PFSK-1 (cell line): ENCODE results near the gene ATOH8.

ENCODE experiments used
- FOXP2 ChIP-seq: optimal IDR thresholded peaks from 2 replicates; pipeline ENCODE3; 2011; ENCODE audit warnings: borderline replicate concordance, control low read depth, inconsistent platforms; ENCODE audit not compliant: insufficient read depth; ENCODE audit errors: extremely low read length, extremely low read depth
- POLR2AphosphoS5 ChIP-seq: IDR thresholded peaks from 2 replicates; pipeline ENCODE4 v1.6.1; 2012; ENCODE audit warnings: low read depth, mild to moderate bottlenecking, control low read depth, low read length, moderate library complexity
- SIN3A ChIP-seq: IDR thresholded peaks from 2 replicates; pipeline ENCODE4 v1.6.1; 2012; ENCODE audit warnings: mild to moderate bottlenecking, low read length, moderate library complexity, borderline replicate concordance; ENCODE audit not compliant: insufficient read depth
- TAF1 ChIP-seq: IDR thresholded peaks from 2 replicates; pipeline ENCODE4 v1.6.1; 2012; ENCODE audit warnings: low read length, control low read depth, borderline replicate concordance; ENCODE audit not compliant: insufficient read depth
- TF ChIP-seq, protein P1 (sequence below), 2 experiments: IDR thresholded peaks; 2 replicates each; pipeline versions ENCODE4 v1.6.1 to v1.8.0; 2011 to 2012; ENCODE audit warnings: low read depth in 2 of 2, low read length in 2 of 2, control low read depth in 1 of 2, inconsistent platforms in 1 of 2, mild to moderate bottlenecking in 1 of 2, moderate library complexity in 1 of 2; ENCODE audit not compliant: insufficient read depth in 1 of 2

DNA sequence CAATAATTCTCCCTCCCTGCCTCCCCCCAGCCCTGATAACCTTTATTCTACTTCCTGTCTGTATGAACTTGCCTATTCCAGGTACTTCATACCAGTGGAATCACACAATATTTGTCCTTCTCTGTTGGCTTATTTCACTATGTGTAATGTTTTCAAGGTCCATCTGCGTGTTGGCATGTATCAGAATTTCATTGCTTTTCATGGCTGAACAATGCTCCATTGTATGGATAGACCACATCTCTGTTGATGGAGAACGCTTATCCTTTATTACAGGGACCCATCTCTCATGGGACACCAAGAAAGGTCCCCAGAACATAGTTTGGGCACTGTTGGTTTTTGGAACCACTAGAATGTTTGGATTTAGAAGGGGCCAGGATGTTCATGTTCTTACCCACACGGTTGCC is 40.2 kb downstream of the ATOH8 start:
- TF ChIP-seq TAF1 (no peak), POLR2AphosphoS5 (no peak), SIN3A (no peak), FOXP2 (no peak)
- TF ChIP-seq, protein P1, sequence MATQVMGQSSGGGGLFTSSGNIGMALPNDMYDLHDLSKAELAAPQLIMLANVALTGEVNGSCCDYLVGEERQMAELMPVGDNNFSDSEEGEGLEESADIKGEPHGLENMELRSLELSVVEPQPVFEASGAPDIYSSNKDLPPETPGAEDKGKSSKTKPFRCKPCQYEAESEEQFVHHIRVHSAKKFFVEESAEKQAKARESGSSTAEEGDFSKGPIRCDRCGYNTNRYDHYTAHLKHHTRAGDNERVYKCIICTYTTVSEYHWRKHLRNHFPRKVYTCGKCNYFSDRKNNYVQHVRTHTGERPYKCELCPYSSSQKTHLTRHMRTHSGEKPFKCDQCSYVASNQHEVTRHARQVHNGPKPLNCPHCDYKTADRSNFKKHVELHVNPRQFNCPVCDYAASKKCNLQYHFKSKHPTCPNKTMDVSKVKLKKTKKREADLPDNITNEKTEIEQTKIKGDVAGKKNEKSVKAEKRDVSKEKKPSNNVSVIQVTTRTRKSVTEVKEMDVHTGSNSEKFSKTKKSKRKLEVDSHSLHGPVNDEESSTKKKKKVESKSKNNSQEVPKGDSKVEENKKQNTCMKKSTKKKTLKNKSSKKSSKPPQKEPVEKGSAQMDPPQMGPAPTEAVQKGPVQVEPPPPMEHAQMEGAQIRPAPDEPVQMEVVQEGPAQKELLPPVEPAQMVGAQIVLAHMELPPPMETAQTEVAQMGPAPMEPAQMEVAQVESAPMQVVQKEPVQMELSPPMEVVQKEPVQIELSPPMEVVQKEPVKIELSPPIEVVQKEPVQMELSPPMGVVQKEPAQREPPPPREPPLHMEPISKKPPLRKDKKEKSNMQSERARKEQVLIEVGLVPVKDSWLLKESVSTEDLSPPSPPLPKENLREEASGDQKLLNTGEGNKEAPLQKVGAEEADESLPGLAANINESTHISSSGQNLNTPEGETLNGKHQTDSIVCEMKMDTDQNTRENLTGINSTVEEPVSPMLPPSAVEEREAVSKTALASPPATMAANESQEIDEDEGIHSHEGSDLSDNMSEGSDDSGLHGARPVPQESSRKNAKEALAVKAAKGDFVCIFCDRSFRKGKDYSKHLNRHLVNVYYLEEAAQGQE (IDR thresholded peaks at IDR 0.05; ENCODE audit: insufficient read depth in 1 of 2, low read depth in 2 of 2, low read length in 2 of 2): no peak
